Activated CD4-positive, CD25-positive, alpha-beta regulatory T cell (primary cell): ENCODE results near the gene SCLT1.
"Not testable (repeated sequence)": the region's sequence is repeated elsewhere in the genome, so short reads cannot be mapped to it uniquely, and the experiment has no call there.

ENCODE experiments used
- DNase-seq, 4 experiments: peaks; one replicate each; lab custom pipeline; 2025; lab: John Stamatoyannopoulos, UW

Gene SCLT1

GRCh38 chr4:129093191-129093920, at the start of gene SCLT1:
Gene SCLT1, minus strand, starts transcription at chr4:129093539. Its CDS starts 436 bp downstream, at chr4:129093103.
- peak; percentile 84 to 90 (median 89) for DNase-seq

- no peak for DNase-seq
Measured at GRCh38 chr4:129140521-129140920, 47.2 kb upstream of the SCLT1 start.

- no peak for DNase-seq
Measured at GRCh38 chr4:129138810-129139496, 45.6 kb upstream of the SCLT1 start.

- no peak for DNase-seq
Measured at GRCh38 chr4:129136433-129136832, 43.1 kb upstream of the SCLT1 start.

GRCh38 chr4:129131343-129131742, 38.0 kb upstream of the SCLT1 start:
- no peak for DNase-seq

GRCh38 chr4:129129143-129129542, 35.8 kb upstream of the SCLT1 start:
- no peak for DNase-seq

- not testable (repeated sequence) for DNase-seq
Measured at GRCh38 chr4:129126614-129127013, 33.3 kb upstream of the SCLT1 start.

GRCh38 chr4:129117705-129118104, 24.4 kb upstream of the SCLT1 start:
- no peak for DNase-seq

- no peak for DNase-seq
Measured at GRCh38 chr4:129113919-129114318, 20.6 kb upstream of the SCLT1 start.

GRCh38 chr4:129113434-129113833, 20.1 kb upstream of the SCLT1 start:
- DNase-seq, result no peak

GRCh38 chr4:129111919-129112318, 18.6 kb upstream of the SCLT1 start:
- DNase-seq, result no peak

- no peak for DNase-seq
Measured at GRCh38 chr4:129110931-129111330, 17.6 kb upstream of the SCLT1 start.

- DNase-seq, result no peak
Measured at GRCh38 chr4:129109965-129110824, 16.9 kb upstream of the SCLT1 start.

GRCh38 chr4:129098531-129099001, 5.2 kb upstream of the SCLT1 start:
- DNase-seq, result no peak

GRCh38 chr4:129095811-129096454, 2.6 kb upstream of the SCLT1 start, which contains the start of gene C4orf33:
Gene C4orf33, plus strand, starts transcription at chr4:129096152. Its CDS starts 6,459 bp downstream, at chr4:129102611.
- peak; percentile 9 to 59 (median 55) for DNase-seq

- DNase-seq, result no peak
Measured at GRCh38 chr4:129094347-129094746, 1.0 kb upstream of the SCLT1 start.

GRCh38 chr4:129092631-129093190, 628 bp downstream of the SCLT1 start:
- DNase-seq, result no peak

- no peak for DNase-seq
Measured at GRCh38 chr4:129087516-129087915, 5.8 kb downstream of the SCLT1 start.

GRCh38 chr4:129085472-129085871, 7.9 kb downstream of the SCLT1 start:
- DNase-seq, result no peak

GRCh38 chr4:129082302-129082701, 11.0 kb downstream of the SCLT1 start:
- DNase-seq, result no peak

GRCh38 chr4:129080129-129080528, 13.2 kb downstream of the SCLT1 start:
- no peak for DNase-seq
